IMR-90 (cell line): ENCODE data around the gene TFAP2B. TPM values are rescaled to one million over a fixed set of nuclear protein-coding genes. Genes with fewer than 3 reads are reported as not detected.

Experiments used
- ATAC-seq: fragments of 200-7000 bp; cut with Tn5 transposase; 2 replicates; pipeline ENCODE4 v1.9.1; 2020; ENCODE audit warnings: low read depth, mild to moderate bottlenecking, moderate library complexity
- BruUV-seq: library from RNA; stranded (reverse); fragments of 400-500 nt; replicated peaks from 2 replicates; lab custom pipeline; 2021; lab: Mats Ljungman, UMichigan
- CTCF ChIA-PET: fragments of 300-600 bp; formaldehyde crosslinking; extraction: SDS; loops from one replicate; lab custom pipeline; 2021; ENCODE audit warnings: antibody characterized with exemption; lab: Yijun Ruan, JAX
- POLR2A ChIA-PET: fragments of 300-600 bp; sonication (Branson Sonifier 250); formaldehyde crosslinking; loops from one replicate; lab custom pipeline; 2022; ENCODE audit warnings: antibody characterized with exemption; ENCODE audit not compliant: unreplicated experiment; lab: Charles Lee
- DNase-seq: peaks from one replicate; pipeline ENCODE4 v3.0.0; 2013
- H2AFZ ChIP-seq: replicated peaks from 2 replicates; pipeline ENCODE3; 2013; ENCODE audit warnings: low read length, mild to moderate bottlenecking; ENCODE audit not compliant: poor library complexity
- H2AK5ac ChIP-seq: 2 replicates; pipeline ENCODE4 v1.6.1; 2013; ENCODE audit warnings: low read depth, low read length, inconsistent platforms
- H2AK9ac ChIP-seq: replicated peaks from 2 replicates; pipeline ENCODE3; 2013; ENCODE audit warnings: mild to moderate bottlenecking, low read depth, low read length, moderate library complexity; ENCODE audit not compliant: poor library complexity
- H2BK120ac ChIP-seq: 2 replicates; pipeline ENCODE4 v1.6.1; 2013; ENCODE audit warnings: low read depth, low read length, inconsistent platforms
- H2BK15ac ChIP-seq: 3 replicates; pipeline ENCODE4 v1.6.1; 2013; ENCODE audit warnings: low read depth, low read length, inconsistent platforms
- H2BK20ac ChIP-seq: 2 replicates; pipeline ENCODE4 v1.6.1; 2013; ENCODE audit warnings: low read depth, mild to moderate bottlenecking, inconsistent platforms, low read length, moderate library complexity
- H2BK5ac ChIP-seq: 2 replicates; pipeline ENCODE4 v1.6.1; 2013; ENCODE audit warnings: mild to moderate bottlenecking, low read depth, low read length, inconsistent platforms; ENCODE audit not compliant: poor library complexity, severe bottlenecking
- H3K14ac ChIP-seq: replicated peaks from 2 replicates; pipeline ENCODE4 v1.6.1; 2013; ENCODE audit warnings: low read depth, low read length, inconsistent platforms
- H3K18ac ChIP-seq: 2 replicates; pipeline ENCODE4 v1.6.1; 2013; ENCODE audit warnings: low read depth, low read length, control low read depth
- H3K23ac ChIP-seq: 2 replicates; pipeline ENCODE4 v1.6.1; 2013; ENCODE audit warnings: low read depth, low read length, inconsistent platforms
- H3K27ac ChIP-seq: 2 replicates; pipeline ENCODE4 v1.5.1; 2013; ENCODE audit warnings: mild to moderate bottlenecking, control low read depth, low read length; ENCODE audit not compliant: insufficient read depth
- H3K27me3 ChIP-seq: 2 replicates; pipeline ENCODE4 v1.6.1; 2013; ENCODE audit warnings: low read length; ENCODE audit not compliant: control insufficient read depth, insufficient read depth
- H3K36me3 ChIP-seq: 2 replicates; pipeline ENCODE4 v1.6.1; 2013; ENCODE audit warnings: low read length, mixed read lengths; ENCODE audit not compliant: control insufficient read depth, insufficient read depth
- H3K4ac ChIP-seq: 2 replicates; pipeline ENCODE4 v1.6.1; 2013; ENCODE audit warnings: low read depth, low read length, inconsistent platforms
- H3K4me1 ChIP-seq: 2 replicates; pipeline ENCODE4 v1.6.1; 2013; ENCODE audit warnings: low read length, mixed read lengths; ENCODE audit not compliant: control insufficient read depth, insufficient read depth
- H3K4me2 ChIP-seq: 2 replicates; pipeline ENCODE4 v1.6.1; 2013; ENCODE audit warnings: low read depth, mild to moderate bottlenecking, control low read depth, low read length, moderate library complexity
- H3K4me3 ChIP-seq: 2 replicates; pipeline ENCODE4 v1.5.1; 2013; ENCODE audit warnings: low read depth, mild to moderate bottlenecking, control low read depth, low read length, moderate library complexity; ENCODE audit not compliant: insufficient read depth
- H3K56ac ChIP-seq: 2 replicates; pipeline ENCODE4 v1.6.1; 2013; ENCODE audit warnings: low read length, inconsistent platforms; ENCODE audit not compliant: insufficient read depth; ENCODE audit errors: extremely low read depth
- H3K79me1 ChIP-seq, 2 experiments: 2 replicates each; pipeline ENCODE4 v1.6.1; 2013; ENCODE audit warnings: low read length in 2 of 2, inconsistent platforms in 1 of 2, low read depth in 1 of 2
- H3K9ac ChIP-seq: 2 replicates; pipeline ENCODE4 v1.6.1; 2013; ENCODE audit warnings: low read depth, low read length, control low read depth
- H3K9me1 ChIP-seq: 2 replicates; pipeline ENCODE4 v1.6.1; 2013; ENCODE audit warnings: low read length, inconsistent platforms; ENCODE audit not compliant: insufficient read depth
- H3K9me3 ChIP-seq: 2 replicates; pipeline ENCODE4 v1.6.1; 2013; ENCODE audit warnings: low read length; ENCODE audit not compliant: control insufficient read depth, insufficient read depth
- H4K20me1 ChIP-seq: 2 replicates; pipeline ENCODE4 v1.6.1; 2013; ENCODE audit warnings: low read length, inconsistent platforms; ENCODE audit not compliant: insufficient read depth
- H4K5ac ChIP-seq: 2 replicates; pipeline ENCODE4 v1.6.1; 2013; ENCODE audit warnings: mild to moderate bottlenecking, low read depth, low read length, control low read depth
- H4K8ac ChIP-seq, 2 experiments: 2 replicates each; pipeline ENCODE4 v1.6.1; 2013; ENCODE audit warnings: low read depth in 2 of 2, low read length in 2 of 2, control low read depth in 1 of 2, inconsistent platforms in 1 of 2
- H4K91ac ChIP-seq: 2 replicates; pipeline ENCODE4 v1.6.1; 2013; ENCODE audit warnings: low read depth, low read length, inconsistent platforms; ENCODE audit not compliant: insufficient read depth
- CHD1 ChIP-seq: IDR thresholded peaks from 2 replicates; pipeline ENCODE4 v1.6.1; 2012; ENCODE audit warnings: low read depth, low read length, improper control_type of control experiment
- MAFK ChIP-seq: IDR thresholded peaks from 2 replicates; pipeline ENCODE4 v1.6.1; 2012; ENCODE audit warnings: low read depth, low read length, improper control_type of control experiment
- NFE2L2 ChIP-seq: fragments of 150-350 bp; IDR thresholded peaks from 2 replicates; pipeline ENCODE4 v1.6.1; 2016; ENCODE audit warnings: low read depth, mild to moderate bottlenecking, low read length
- POLR2A ChIP-seq: IDR thresholded peaks from 2 replicates; pipeline ENCODE4 v1.6.1; 2012; ENCODE audit warnings: mild to moderate bottlenecking, low read depth, low read length
- RAD21 ChIP-seq: IDR thresholded peaks from 2 replicates; pipeline ENCODE4 v1.6.1; 2012; ENCODE audit warnings: low read length, improper control_type of control experiment
- RCOR1 ChIP-seq: IDR thresholded peaks from 2 replicates; pipeline ENCODE4 v1.6.1; 2012; ENCODE audit warnings: mild to moderate bottlenecking, low read length, improper control_type of control experiment; ENCODE audit not compliant: insufficient replicate concordance
- RFX5 ChIP-seq: IDR thresholded peaks from 2 replicates; pipeline ENCODE4 v1.8.0; 2012; ENCODE audit warnings: low read depth, mild to moderate bottlenecking, low read length, moderate library complexity
- SMC3 ChIP-seq: fragments of 150-350 bp; IDR thresholded peaks from 2 replicates; pipeline ENCODE4 v1.6.1; 2016; ENCODE audit warnings: low read depth, mild to moderate bottlenecking, antibody characterized with exemption, low read length, moderate library complexity
- WGBS, 2 experiments: methylation state at CpG; one replicate each; pipeline versions ENCODE4 v1.1.5 to v1.1.7; 2013; ENCODE audit warnings: missing lambda C conversion rate in 2 of 2; ENCODE audit not compliant: insufficient read length in 1 of 2; ENCODE audit errors: extremely low coverage in 2 of 2; 5-methylcytosine and 5-hydroxymethylcytosine counted together
- dilution Hi-C: fragments of 300-500 bp; cut with HindIII; formaldehyde crosslinking; loops from one replicate; pipeline ENCODE4 v1.14.3; 2018; ENCODE audit warnings: low sequenced_read_pairs; ENCODE audit not compliant: unreplicated experiment
- in situ Hi-C: fragments of 300-500 bp; cut with MboI; formaldehyde crosslinking; loops from 3 replicates; pipeline ENCODE4 v1.14.3; 2019; ENCODE audit warnings: low sequenced_read_pairs, inconsistent platforms, mixed read lengths
- intact Hi-C: fragments of 100-400 bp; cut with micrococcal nuclease; formaldehyde crosslinking; loops from 2 replicates; pipeline ENCODE4 v1.10.0; 2022
- polyA plus RNA-seq, 3 experiments: library from polyadenylated mRNA; depleted of rRNA; stranded (reverse); fragments of >200 nt; gene quantifications; 2 replicates each; pipeline ENCODE4 v1.2.3, GENCODE V29; 2012; ENCODE audit warnings: low replicate concordance in 1 of 3
- total RNA-seq: library from RNA; depleted of rRNA; stranded (reverse); fragments of >200 nt; gene quantifications from 2 replicates; pipeline ENCODE4 v1.2.3, GENCODE V29; 2012
- TF ChIP-seq, protein P1 (sequence below): conservative IDR thresholded peaks from 2 replicates; pipeline ENCODE4 v1.5.1; 2012; ENCODE audit warnings: mild to moderate bottlenecking, low read depth, low read length, improper control_type of control experiment
- TF ChIP-seq, protein P2 (sequence below): fragments of 150-350 bp; IDR thresholded peaks from 2 replicates; pipeline ENCODE4 v1.6.1; 2016; ENCODE audit warnings: low read depth, mild to moderate bottlenecking, low read length, moderate library complexity, borderline replicate concordance

The TFAP2B gene
- total and polyA plus RNA-seq, 2 of the 4 experiments (the other 2 are of a cell fraction): not detected

DNA sequence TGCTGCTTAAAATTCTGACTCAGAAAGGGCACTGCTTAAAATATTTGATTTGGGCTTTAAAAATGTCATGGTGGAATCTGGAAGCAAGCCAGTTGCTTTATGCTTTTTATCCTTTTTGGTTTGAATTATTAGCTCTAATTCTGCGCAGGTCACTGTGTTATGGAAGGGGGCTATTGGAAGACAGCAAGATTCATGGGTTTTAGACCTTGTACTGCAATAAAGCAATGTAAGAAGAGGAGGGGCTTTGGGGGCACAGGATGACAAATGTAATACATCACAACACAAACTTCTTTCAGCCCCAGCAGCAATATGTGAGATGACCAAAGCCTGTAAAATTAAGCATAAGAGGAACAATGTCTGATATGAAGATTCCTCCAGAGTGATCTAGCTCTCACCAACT, 68.4 kb downstream of the TFAP2B start:
- H2AK5ac ChIP-seq: no peak overlapping the region
- no peaks in the 10 kb centered on the region for H3K27me3 ChIP-seq
- no peak overlapping the region for H3K4me3 ChIP-seq
- no peak overlapping the region for H2AK9ac ChIP-seq
- H3K18ac ChIP-seq: no peak overlapping the region
- H3K9me3 ChIP-seq: no peaks in the 10 kb centered on the region
- H4K20me1 ChIP-seq: no peaks in the 10 kb centered on the region
- H4K5ac ChIP-seq: no peak overlapping the region
- no peak overlapping the region for H4K8ac ChIP-seq
- intact Hi-C loops (no loop called here), dilution Hi-C loops (no loop called here), in situ Hi-C loops (no loop called here)
- H3K14ac ChIP-seq: no peak overlapping the region
- no peak overlapping the region for H2AFZ ChIP-seq
- no peaks in the 10 kb centered on the region for H3K9me1 ChIP-seq
- no peak overlapping the region for H3K4me2 ChIP-seq
- H3K4me1 ChIP-seq: no peaks in the 10 kb centered on the region
- no peak overlapping the region for H3K27ac ChIP-seq
- CTCF ChIA-PET: no interaction called here
- ATAC-seq (no peak), DNase-seq (no peak)
- no peak overlapping the region for H3K23ac ChIP-seq
- no peak overlapping the region for H3K56ac ChIP-seq
- no TSS peak for BruUV-seq
- WGBS, 2 experiments: no CpG with 5 or more reads among the region's 1 CpG
- no peak overlapping the region for H3K4ac ChIP-seq
- H2BK5ac ChIP-seq: no peak overlapping the region
- H4K91ac ChIP-seq: no peak overlapping the region
- TF ChIP-seq, protein P1, sequence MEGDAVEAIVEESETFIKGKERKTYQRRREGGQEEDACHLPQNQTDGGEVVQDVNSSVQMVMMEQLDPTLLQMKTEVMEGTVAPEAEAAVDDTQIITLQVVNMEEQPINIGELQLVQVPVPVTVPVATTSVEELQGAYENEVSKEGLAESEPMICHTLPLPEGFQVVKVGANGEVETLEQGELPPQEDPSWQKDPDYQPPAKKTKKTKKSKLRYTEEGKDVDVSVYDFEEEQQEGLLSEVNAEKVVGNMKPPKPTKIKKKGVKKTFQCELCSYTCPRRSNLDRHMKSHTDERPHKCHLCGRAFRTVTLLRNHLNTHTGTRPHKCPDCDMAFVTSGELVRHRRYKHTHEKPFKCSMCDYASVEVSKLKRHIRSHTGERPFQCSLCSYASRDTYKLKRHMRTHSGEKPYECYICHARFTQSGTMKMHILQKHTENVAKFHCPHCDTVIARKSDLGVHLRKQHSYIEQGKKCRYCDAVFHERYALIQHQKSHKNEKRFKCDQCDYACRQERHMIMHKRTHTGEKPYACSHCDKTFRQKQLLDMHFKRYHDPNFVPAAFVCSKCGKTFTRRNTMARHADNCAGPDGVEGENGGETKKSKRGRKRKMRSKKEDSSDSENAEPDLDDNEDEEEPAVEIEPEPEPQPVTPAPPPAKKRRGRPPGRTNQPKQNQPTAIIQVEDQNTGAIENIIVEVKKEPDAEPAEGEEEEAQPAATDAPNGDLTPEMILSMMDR: no peak
- TF ChIP-seq CHD1: no peak
- no peak for TF ChIP-seq MAFK
- no peak for TF ChIP-seq RCOR1
- no peak for TF ChIP-seq NFE2L2
- TF ChIP-seq RAD21: no peak
- TF ChIP-seq, protein P2, sequence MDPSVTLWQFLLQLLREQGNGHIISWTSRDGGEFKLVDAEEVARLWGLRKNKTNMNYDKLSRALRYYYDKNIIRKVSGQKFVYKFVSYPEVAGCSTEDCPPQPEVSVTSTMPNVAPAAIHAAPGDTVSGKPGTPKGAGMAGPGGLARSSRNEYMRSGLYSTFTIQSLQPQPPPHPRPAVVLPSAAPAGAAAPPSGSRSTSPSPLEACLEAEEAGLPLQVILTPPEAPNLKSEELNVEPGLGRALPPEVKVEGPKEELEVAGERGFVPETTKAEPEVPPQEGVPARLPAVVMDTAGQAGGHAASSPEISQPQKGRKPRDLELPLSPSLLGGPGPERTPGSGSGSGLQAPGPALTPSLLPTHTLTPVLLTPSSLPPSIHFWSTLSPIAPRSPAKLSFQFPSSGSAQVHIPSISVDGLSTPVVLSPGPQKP: no peak
- no peak for TF ChIP-seq POLR2A
- no peak for TF ChIP-seq SMC3
- TF ChIP-seq RFX5: no peak
- H2BK120ac ChIP-seq: no peak overlapping the region
- no peak overlapping the region for H3K9ac ChIP-seq
- H3K79me1 ChIP-seq: no peaks in the 10 kb centered on the region
- POLR2A ChIA-PET: no interaction called here
- no peaks in the 10 kb centered on the region for H3K36me3 ChIP-seq
- H2BK15ac ChIP-seq: no peak overlapping the region
- H2BK20ac ChIP-seq: no peak overlapping the region
